Measurements from ENCODE around the gene RRP1B.

GRCh38 chr21:43623588-43623987, 35.8 kb upstream of the RRP1B start:
- TF ChIP-seq POLR2AphosphoS5 (IDR thresholded peaks at IDR 0.05; ENCODE audit: borderline replicate concordance, low read depth, low read length): no peak
- TF ChIP-seq EZH2 (IDR thresholded peaks at IDR 0.05): no peak

All from SK-N-MC (cell line).